ENCODE data around the gene PLVAP.
A peak's percentile ranks its signal among the peaks of the same experiment; 100 is the strongest.

The PLVAP gene

GRCh38 chr19:17335575-17335974, 41.6 kb downstream of the PLVAP start:
- CTCF ChIA-PET = interaction anchor here (0.5 to 1.3 kb wide), 5 partner anchors 10 to 54 kb away, joined by 3 to 6 read pairs (median 4); no protein-coding TSS in a partner anchor
- no peak for DNase-seq (ENCODE audit: extremely low spot score)
- TF ChIP-seq ZNF384 (IDR thresholded peaks at IDR 0.05) (no peak), ARNT (IDR thresholded peaks at IDR 0.05) (no peak), L3MBTL2 (conservative IDR thresholded peaks at IDR 0.05) (no peak), FOXK2 (IDR thresholded peaks at IDR 0.05) (no peak)
- POLR2A ChIA-PET = interaction anchor here (0.6 to 9.3 kb wide), 4 partner anchors 10 to 720 kb away, joined by 3 to 107 read pairs (median 5); partner anchors contain the start of genes DDA1 and MRPL34

- peak; percentile 90 for DNase-seq (ENCODE audit: extremely low spot score)
- POLR2A ChIA-PET = interaction anchor here (0.6 to 9.3 kb wide), 5 partner anchors 11 to 42 kb away, joined by 3 to 107 read pairs (median 4); partner anchors contain the start of genes DDA1 and MRPL34
- TF ChIP-seq BHLHE40 (IDR thresholded peaks at IDR 0.05; ENCODE audit: borderline replicate concordance) = no peak
- TF ChIP-seq L3MBTL2 (conservative IDR thresholded peaks at IDR 0.05) = no peak
- peak; percentile 97 for TF ChIP-seq PKNOX1 (IDR thresholded peaks at IDR 0.05)
- TF ChIP-seq TARDBP (IDR thresholded peaks at IDR 0.05) = no peak
- TF ChIP-seq CTBP1 (IDR thresholded peaks at IDR 0.05; ENCODE audit: borderline replicate concordance) = no peak; the same call in 1 of the 2 replicates
- peak; percentile 64; the same call in 1 of the 2 replicates for TF ChIP-seq FOXM1 (IDR thresholded peaks at IDR 0.05; ENCODE audit: borderline replicate concordance)
- no peak for TF ChIP-seq NFRKB (IDR thresholded peaks at IDR 0.05)
- TF ChIP-seq ARNT (IDR thresholded peaks at IDR 0.05) = peak; percentile 87
- CTCF ChIA-PET = interaction anchor here (0.5 to 1.5 kb wide), 5 partner anchors 16 to 73 kb away, joined by 3 to 6 read pairs (median 4); partner anchors contain the start of gene CCDC194
These were observed 42.4 kb downstream of the PLVAP start, which contains the start of gene ANO8 for GRCh38 chr19:17334414-17335409. Gene ANO8 (minus strand): TSS chr19:17334855. CDS start chr19:17334670, 185 bp downstream.

GRCh38 chr19:17333611-17334413, 43.3 kb downstream of the PLVAP start:
- ChIA-PET CTCF (interaction anchor here (1.5 to 2.0 kb wide), 2 partner anchors 29 to 60 kb away, joined by 4 to 6 read pairs; partner anchors contain the start of genes CCDC194 and MRPL34), POLR2A (interaction anchor here (1.1 to 9.3 kb wide), 6 partner anchors 9 to 118 kb away, joined by 3 to 107 read pairs (median 6); partner anchors contain the start of genes DDA1, MRPL34 and USE1)
- no peak for TF ChIP-seq SP1 (IDR thresholded peaks at IDR 0.05)
- TF ChIP-seq BHLHE40 (IDR thresholded peaks at IDR 0.05; ENCODE audit: borderline replicate concordance) = no peak
- TF ChIP-seq ARNT (IDR thresholded peaks at IDR 0.05) = no peak
- no peak for TF ChIP-seq L3MBTL2 (conservative IDR thresholded peaks at IDR 0.05)
- no peak for TF ChIP-seq ELF4 (IDR thresholded peaks at IDR 0.05)
- TF ChIP-seq FOXK2 (IDR thresholded peaks at IDR 0.05) = no peak
- TF ChIP-seq FOXA1 (IDR thresholded peaks at IDR 0.05) = no peak
- no peak for TF ChIP-seq FOXM1 (IDR thresholded peaks at IDR 0.05; ENCODE audit: borderline replicate concordance)
- TF ChIP-seq HDGF (IDR thresholded peaks at IDR 0.05; ENCODE audit: borderline replicate concordance) = no peak
- no peak for TF ChIP-seq CTBP1 (IDR thresholded peaks at IDR 0.05; ENCODE audit: borderline replicate concordance)
- no peak for TF ChIP-seq TARDBP (IDR thresholded peaks at IDR 0.05)
- no peak for TF ChIP-seq NFRKB (IDR thresholded peaks at IDR 0.05)
- no peak for TF ChIP-seq SUZ12 (IDR thresholded peaks at IDR 0.05)
- TF ChIP-seq LEF1 (IDR thresholded peaks at IDR 0.05; ENCODE audit: borderline replicate concordance) = no peak
- TF ChIP-seq PKNOX1 (IDR thresholded peaks at IDR 0.05) = no peak
- no peak for TF ChIP-seq ZNF384 (IDR thresholded peaks at IDR 0.05)
- no peak for DNase-seq (ENCODE audit: extremely low spot score)

- DNase-seq (ENCODE audit: extremely low spot score) = peak; percentile 95
- peak; percentile 83 for TF ChIP-seq PKNOX1 (IDR thresholded peaks at IDR 0.05)
- peak; percentile 93 for TF ChIP-seq SP1 (IDR thresholded peaks at IDR 0.05)
- no peak for TF ChIP-seq SUZ12 (IDR thresholded peaks at IDR 0.05)
- TF ChIP-seq LEF1 (IDR thresholded peaks at IDR 0.05; ENCODE audit: borderline replicate concordance) = no peak
- peak; percentile 100 for TF ChIP-seq HDGF (IDR thresholded peaks at IDR 0.05; ENCODE audit: borderline replicate concordance)
- TF ChIP-seq TARDBP (IDR thresholded peaks at IDR 0.05) = no peak
- TF ChIP-seq L3MBTL2 (conservative IDR thresholded peaks at IDR 0.05) = peak; percentile 31
- ChIA-PET POLR2A (interaction anchor here (0.6 to 9.3 kb wide), 11 partner anchors 8 to 601 kb away, joined by 3 to 107 read pairs (median 4); partner anchors contain the start of genes DDA1, MRPL34 and USE1), CTCF (interaction anchor here (1.1 to 2.0 kb wide), 2 partner anchors 28 to 40 kb away, joined by 5 to 6 read pairs; partner anchors contain the start of gene MRPL34)
These were observed 44.2 kb downstream of the PLVAP start for GRCh38 chr19:17332677-17333581.

Data from HEK293T (cell line).